Cardiac ventricle fibroblast (primary cell): Measurements from ENCODE around the gene SYT14. TPM values are rescaled to one million over a fixed set of nuclear protein-coding genes. Genes with fewer than 3 reads are reported as not detected.

ENCODE experiments used
- total RNA-seq: library from RNA; depleted of rRNA; stranded (reverse); fragments of >200 nt; gene quantifications from 2 replicates; pipeline ENCODE4 v1.2.3, GENCODE V29; 2015

The SYT14 gene
- total RNA-seq, result 0.05 and 0.19 TPM in 2 replicates

DNA sequence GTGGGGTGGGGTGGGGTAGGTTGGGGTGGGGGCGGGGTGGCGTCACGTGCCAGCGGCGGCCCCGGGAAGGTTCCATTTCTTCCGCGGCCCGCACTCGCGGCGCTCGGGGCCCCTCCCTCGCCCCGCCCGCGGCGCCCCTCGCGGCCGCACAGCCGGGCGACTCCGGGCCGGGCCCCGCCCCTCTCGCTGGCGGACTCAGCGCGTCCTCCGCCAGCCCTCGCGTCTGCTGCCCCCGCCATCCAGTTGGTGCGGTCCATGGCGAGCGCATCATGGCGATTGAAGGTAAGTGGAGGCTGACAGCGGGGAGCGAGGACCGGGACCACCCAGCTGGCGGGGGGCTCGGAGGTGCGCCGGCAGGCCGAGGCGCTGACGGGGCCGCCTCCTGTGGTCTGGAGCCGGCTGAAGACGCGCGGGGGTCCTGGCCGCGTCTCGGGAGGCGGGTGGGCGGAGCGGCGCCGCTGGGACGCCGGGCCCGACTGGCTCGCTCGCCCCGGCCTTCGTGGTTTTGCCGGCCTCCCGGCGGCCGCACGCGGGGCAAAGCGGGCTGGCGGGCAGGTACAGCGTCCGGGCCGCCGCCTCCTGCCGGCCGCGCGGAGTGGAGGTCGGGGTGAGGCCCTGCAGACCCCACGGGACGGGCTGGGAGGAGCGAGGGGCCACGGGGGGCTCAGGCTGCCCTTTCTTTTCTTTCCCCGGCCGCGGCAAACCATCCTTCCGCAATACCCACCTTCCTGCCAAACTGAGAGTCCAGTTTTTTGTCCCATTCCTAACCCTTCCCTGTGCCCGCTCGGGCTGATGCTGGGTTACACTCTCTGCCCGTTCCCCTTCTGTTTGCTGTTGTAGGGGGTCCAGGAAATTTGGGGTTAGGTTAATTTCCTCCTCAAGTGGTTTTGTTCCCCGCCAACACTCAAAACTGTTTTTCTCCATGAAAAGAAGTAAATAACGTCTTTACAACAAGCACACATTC, at the start of gene SYT14:
TSS of gene SYT14 (plus strand) at position 222 of the 964 bp plus-strand sequence. CDS start at position 270, 48 bp downstream.

Other genes with a start within 250 kb of the SYT14 start
- gene HSD11B1, start 233.4 kb upstream of the SYT14 start, total RNA-seq, result 134 and 142 TPM in 2 replicates
- not detected in 2 replicates for gene TRAF3IP3, start 182.2 kb upstream of the SYT14 start, total RNA-seq
- 0.93 and 1.1 TPM in 2 replicates for gene C1orf74, start 153.7 kb upstream of the SYT14 start, total RNA-seq
- under 0.01 and 0.39 TPM in 2 replicates for gene IRF6, start 132.1 kb upstream of the SYT14 start, total RNA-seq
- gene UTP25, start 110.2 kb upstream of the SYT14 start, total RNA-seq, result 5.1 and 5.3 TPM in 2 replicates